B cell (primary cell): ENCODE measurements around the gene RBPJ.
"Not testable (repeated sequence)": the region's sequence is repeated elsewhere in the genome, so short reads cannot be mapped to it uniquely, and the experiment has no call there.

ENCODE experiments used
- CTCF ChIP-seq: fragments of 200-600 bp; IDR thresholded peaks from one replicate; pipeline ENCODE4 v1.8.0; 2022; ENCODE audit warnings: antibody characterized with exemption, mild to moderate bottlenecking
- EZH2 ChIP-seq: IDR thresholded peaks from 2 replicates; pipeline ENCODE4 v1.6.1; 2012; ENCODE audit warnings: borderline replicate concordance, low read depth, mild to moderate bottlenecking, moderate library complexity, low read length; ENCODE audit not compliant: insufficient read depth, poor library complexity, severe bottlenecking

- TF ChIP-seq CTCF, EZH2: not testable (repeated sequence)
Measured at GRCh38 chr4:26315316-26315932, 5.4 kb upstream of the RBPJ start.
